Hepatocyte (in vitro differentiated cells): ENCODE data around the gene TBXAS1. TPM values are rescaled to one million over a fixed set of nuclear protein-coding genes. Genes with fewer than 3 reads are reported as not detected.

ENCODE experiments used
- DNase-seq: peaks from one replicate; pipeline ENCODE4 v3.0.0-alpha.2; 2016; ENCODE audit warnings: low spot score
- H2AFZ ChIP-seq: fragments of 200-600 bp; sonication (generic); 2 replicates; pipeline ENCODE4 v1.6.0; 2016; ENCODE audit warnings: antibody characterized with exemption, mild to moderate bottlenecking
- H3K27ac ChIP-seq: fragments of 200-600 bp; sonication (generic); 2 replicates; pipeline ENCODE4 v1.5.1; 2016; ENCODE audit warnings: mild to moderate bottlenecking
- H3K27me3 ChIP-seq: fragments of 200-600 bp; sonication (generic); 2 replicates; pipeline ENCODE4 v1.6.1; 2016
- H3K36me3 ChIP-seq: fragments of 200-600 bp; sonication (generic); replicated peaks from 2 replicates; pipeline ENCODE4 v1.5.1; 2016; ENCODE audit warnings: low read depth; ENCODE audit not compliant: insufficient read depth
- H3K4me1 ChIP-seq: fragments of 200-600 bp; sonication (generic); 2 replicates; pipeline ENCODE4 v1.5.1; 2016; ENCODE audit warnings: mild to moderate bottlenecking, moderate library complexity; ENCODE audit not compliant: insufficient read depth
- H3K4me2 ChIP-seq: fragments of 200-600 bp; sonication (generic); 2 replicates; pipeline ENCODE4 v1.6.0; 2016
- H3K4me3 ChIP-seq: fragments of 200-600 bp; sonication (generic); 2 replicates; pipeline ENCODE4 v1.5.1; 2016; ENCODE audit warnings: mild to moderate bottlenecking
- H3K79me2 ChIP-seq: fragments of 200-600 bp; sonication (generic); 2 replicates; pipeline ENCODE4 v1.6.0; 2017; ENCODE audit warnings: mild to moderate bottlenecking
- H3K9me2 ChIP-seq: fragments of 200-600 bp; sonication (generic); replicated peaks from 2 replicates; pipeline ENCODE4 v1.6.0; 2017; ENCODE audit warnings: mild to moderate bottlenecking; ENCODE audit not compliant: insufficient read depth
- H3K9me3 ChIP-seq: fragments of 200-600 bp; sonication (generic); 2 replicates; pipeline ENCODE4 v1.5.1; 2016; ENCODE audit warnings: low read depth, mild to moderate bottlenecking
- H4K20me1 ChIP-seq: fragments of 200-600 bp; sonication (generic); 2 replicates; pipeline ENCODE4 v1.6.0; 2016; ENCODE audit warnings: mild to moderate bottlenecking; ENCODE audit not compliant: insufficient read depth, poor library complexity, severe bottlenecking
- CTCF ChIP-seq: fragments of 200-600 bp; sonication (generic); IDR thresholded peaks from 2 replicates; pipeline ENCODE4 v1.5.1; 2016; ENCODE audit warnings: antibody characterized with exemption, mild to moderate bottlenecking; ENCODE audit not compliant: poor library complexity
- EZH2 ChIP-seq: fragments of 200-600 bp; sonication (generic); IDR thresholded peaks from 2 replicates; pipeline ENCODE4 v1.6.1; 2016; ENCODE audit warnings: antibody characterized with exemption, mild to moderate bottlenecking, borderline replicate concordance
- EZH2phosphoT487 ChIP-seq: fragments of 200-600 bp; sonication (generic); IDR thresholded peaks from one replicate; pipeline ENCODE4 v1.6.1; 2018; ENCODE audit warnings: antibody characterized with exemption, mild to moderate bottlenecking, low read depth, moderate library complexity; ENCODE audit not compliant: unreplicated experiment, severe bottlenecking
- WGBS: methylation state at CpG from one replicate; pipeline ENCODE4 v1.1.6; 2016; ENCODE audit warnings: low lambda C conversion rate; ENCODE audit errors: missing lambda C conversion rate; 5-methylcytosine and 5-hydroxymethylcytosine counted together
- polyA plus RNA-seq: library from polyadenylated mRNA; unstranded; fragments of >200 nt; fragmentation: Nextera tagmentation; extraction: Ambion mirVana; gene quantifications from 2 replicates; pipeline ENCODE4 v1.2.1, GENCODE V29; 2016
- total RNA-seq: library from RNA; depleted of rRNA; stranded (reverse); fragments of >200 nt; gene quantifications from 2 replicates; pipeline ENCODE4 v1.2.3, GENCODE V29; 2014

TBXAS1 gene
- total and polyA plus RNA-seq, 2 experiments from 2014 or later: 3.9 to 11.5 TPM

- Histone ChIP-seq H3K9me3 (no peaks in the 10 kb centered on the region), H3K4me2 (no peak overlapping the region), H3K9me2 (no peaks in the 10 kb centered on the region), H3K4me1 (no peaks in the 10 kb centered on the region), H3K27me3 (no peaks in the 10 kb centered on the region), H3K79me2 (no peaks in the 10 kb centered on the region), H4K20me1 (no peaks in the 10 kb centered on the region), H3K4me3 (no peak overlapping the region), H3K36me3 (no peaks in the 10 kb centered on the region), H2AFZ (no peak overlapping the region), H3K27ac (no peak overlapping the region)
- TF ChIP-seq EZH2 (no peak), CTCF (no peak), EZH2phosphoT487 (no peak)
- 100% methylated on average over 2 of the region's 2 CpGs for WGBS
- no peak for DNase-seq
Observed at GRCh38 chr7:139848274-139848673, 19.2 kb downstream of the TBXAS1 start.

GRCh38 chr7:139850906-139851305, 21.8 kb downstream of the TBXAS1 start:
- no peak overlapping the region for H3K4me2 ChIP-seq
- no peak overlapping the region for H3K4me3 ChIP-seq
- no peaks in the 10 kb centered on the region for H3K9me2 ChIP-seq
- no peaks in the 10 kb centered on the region for H3K27me3 ChIP-seq
- H4K20me1 ChIP-seq: no peaks in the 10 kb centered on the region
- no peak overlapping the region for H2AFZ ChIP-seq
- no peak for TF ChIP-seq EZH2
- no peak for TF ChIP-seq CTCF
- no peak for TF ChIP-seq EZH2phosphoT487
- no peaks in the 10 kb centered on the region for H3K9me3 ChIP-seq
- H3K79me2 ChIP-seq: no peaks in the 10 kb centered on the region
- no peaks in the 10 kb centered on the region for H3K4me1 ChIP-seq
- no peaks in the 10 kb centered on the region for H3K36me3 ChIP-seq
- 88% methylated on average over 3 of the region's 3 CpGs for WGBS
- no peak overlapping the region for H3K27ac ChIP-seq
- no peak for DNase-seq

- Histone ChIP-seq H2AFZ (no peak overlapping the region), H3K9me2 (no peaks in the 10 kb centered on the region), H4K20me1 (no peaks in the 10 kb centered on the region), H3K4me2 (no peak overlapping the region), H3K79me2 (no peaks in the 10 kb centered on the region), H3K9me3 (no peaks in the 10 kb centered on the region), H3K36me3 (no peaks in the 10 kb centered on the region), H3K4me1 (no peaks in the 10 kb centered on the region), H3K27ac (no peak overlapping the region), H3K4me3 (no peak overlapping the region), H3K27me3 (no peaks in the 10 kb centered on the region)
- 79% methylated on average over 4 of the region's 4 CpGs for WGBS
- DNase-seq: no peak
- TF ChIP-seq EZH2phosphoT487: no peak
Observed at GRCh38 chr7:139851770-139852481, 22.9 kb downstream of the TBXAS1 start.

- no peaks in the 10 kb centered on the region for H3K27me3 ChIP-seq
- no peaks in the 10 kb centered on the region for H4K20me1 ChIP-seq
- WGBS: 86% methylated on average over 1 of the region's 1 CpG
- no peak overlapping the region for H3K4me2 ChIP-seq
- no peaks in the 10 kb centered on the region for H3K9me3 ChIP-seq
- no peak overlapping the region for H3K27ac ChIP-seq
- no peak overlapping the region for H2AFZ ChIP-seq
- H3K4me1 ChIP-seq: no peaks in the 10 kb centered on the region
- DNase-seq: no peak
- H3K36me3 ChIP-seq: no peaks in the 10 kb centered on the region
- no peak overlapping the region for H3K4me3 ChIP-seq
- H3K79me2 ChIP-seq: no peaks in the 10 kb centered on the region
- no peak for TF ChIP-seq EZH2
- TF ChIP-seq EZH2phosphoT487: no peak
- TF ChIP-seq CTCF: no peak
- H3K9me2 ChIP-seq: no peaks in the 10 kb centered on the region
Observed at GRCh38 chr7:139852482-139852845, 23.4 kb downstream of the TBXAS1 start.
